Kidney epithelial cell (primary cell): ENCODE results near the gene LAMC2. TPM values are rescaled to one million over a fixed set of nuclear protein-coding genes. Genes with fewer than 3 reads are reported as not detected.

ENCODE experiments used
- DNase-seq: peaks from one replicate; pipeline ENCODE4 v3.0.0-alpha.2; 2010; ENCODE audit warnings: low read depth
- H3K27me3 ChIP-seq: 2 replicates; pipeline ENCODE4 v1.6.0; 2011; ENCODE audit warnings: low read length; ENCODE audit not compliant: control insufficient read depth, insufficient read depth
- H3K36me3 ChIP-seq: 2 replicates; pipeline ENCODE4 v1.5.1; 2011; ENCODE audit warnings: low read length; ENCODE audit not compliant: control insufficient read depth, insufficient read depth
- H3K4me3 ChIP-seq: 2 replicates; pipeline ENCODE4 v1.5.1; 2011; ENCODE audit warnings: low read depth, mild to moderate bottlenecking, control low read depth, low read length
- CTCF ChIP-seq: IDR thresholded peaks from 2 replicates; pipeline ENCODE4 v1.5.1; 2011; ENCODE audit warnings: mild to moderate bottlenecking, moderate library complexity, low read length, control low read depth, inconsistent platforms; ENCODE audit not compliant: insufficient read depth, poor library complexity, severe bottlenecking
- total RNA-seq: library from RNA; depleted of rRNA; stranded (reverse); fragments of >200 nt; gene quantifications from 2 replicates; pipeline ENCODE4 v1.2.3, GENCODE V29; 2015

Gene LAMC2
- total RNA-seq, 1 donor from 2014 or later, result 1,180 TPM

GRCh38 chr1:183173828-183174227, 12.2 kb upstream of the LAMC2 start:
- no peaks in the 10 kb centered on the region for H3K27me3 ChIP-seq
- no peak for DNase-seq
- TF ChIP-seq CTCF, result no peak
- no peak overlapping the region for H3K4me3 ChIP-seq
- no peaks in the 10 kb centered on the region for H3K36me3 ChIP-seq

- TF ChIP-seq CTCF, result no peak
- DNase-seq, result no peak
Observed at GRCh38 chr1:183175631-183176030, 10.4 kb upstream of the LAMC2 start.

GRCh38 chr1:183178545-183178944, 7.5 kb upstream of the LAMC2 start:
- TF ChIP-seq CTCF, result no peak
- no peaks in the 10 kb centered on the region for H3K27me3 ChIP-seq
- no peak overlapping the region for H3K4me3 ChIP-seq
- H3K36me3 ChIP-seq, result no peaks in the 10 kb centered on the region
- DNase-seq, result no peak

More at GRCh38 chr1:183175631-183176030, 10.4 kb upstream of the LAMC2 start:
- Histone ChIP-seq H3K27me3 (no peaks in the 10 kb centered on the region), H3K4me3 (no peak overlapping the region), H3K36me3 (no peaks in the 10 kb centered on the region)

- Histone ChIP-seq H3K4me3 (no peak overlapping the region), H3K27me3 (no peaks in the 10 kb centered on the region), H3K36me3 (no peaks in the 10 kb centered on the region)
- TF ChIP-seq CTCF, result no peak
- no peak for DNase-seq
Observed at GRCh38 chr1:183179033-183179432, 7.0 kb upstream of the LAMC2 start.

GRCh38 chr1:183180218-183180617, 5.8 kb upstream of the LAMC2 start:
- Histone ChIP-seq H3K27me3 (no peaks in the 10 kb centered on the region), H3K36me3 (no peaks in the 10 kb centered on the region), H3K4me3 (no peak overlapping the region)
- DNase-seq, result peak; percentile 84
- TF ChIP-seq CTCF, result no peak

- DNase-seq, result peak; percentile 88
- no peaks in the 10 kb centered on the region for H3K36me3 ChIP-seq
- no peak for TF ChIP-seq CTCF
- no peaks in the 10 kb centered on the region for H3K27me3 ChIP-seq
- no peak overlapping the region for H3K4me3 ChIP-seq
Observed at GRCh38 chr1:183180634-183181056, 5.4 kb upstream of the LAMC2 start.
